Measurements from ENCODE around the gene PANK3.

- TF ChIP-seq POLR2A (IDR thresholded peaks at IDR 0.05; ENCODE audit: low read depth, low read length), result no peak
- no peak for TF ChIP-seq POLR2AphosphoS5 (IDR thresholded peaks at IDR 0.05; ENCODE audit: low read depth, low read length)
Measured at GRCh38 chr5:168549554-168549953, 29.6 kb downstream of the PANK3 start.

Measured in GM12892 (cell line).